ENCODE results near the gene FBXL7.

Gene FBXL7

DNA sequence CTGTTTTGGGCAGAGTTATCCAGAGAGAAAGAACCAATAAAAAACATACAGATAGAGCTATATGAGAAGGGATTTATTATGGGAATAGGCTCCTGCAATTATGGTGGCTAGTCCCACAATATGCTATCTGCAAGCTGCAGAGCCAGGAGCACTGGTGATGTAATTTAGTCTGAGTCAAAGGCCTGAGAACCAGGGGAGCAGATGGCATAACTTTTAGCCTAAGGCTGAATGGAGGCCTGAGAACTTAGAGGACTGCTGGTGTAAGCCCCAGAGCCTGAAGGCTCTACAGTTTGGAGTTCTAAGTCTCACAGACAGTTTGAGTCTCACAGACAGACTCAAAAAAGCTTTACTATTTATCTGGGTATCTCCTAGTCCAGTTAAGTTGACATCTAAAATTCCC, 263.8 kb downstream of the FBXL7 start:
- H3K27ac ChIP-seq: no peak overlapping the region
- TF ChIP-seq CTCF (conservative IDR thresholded peaks at IDR 0.05): no peak

DNA sequence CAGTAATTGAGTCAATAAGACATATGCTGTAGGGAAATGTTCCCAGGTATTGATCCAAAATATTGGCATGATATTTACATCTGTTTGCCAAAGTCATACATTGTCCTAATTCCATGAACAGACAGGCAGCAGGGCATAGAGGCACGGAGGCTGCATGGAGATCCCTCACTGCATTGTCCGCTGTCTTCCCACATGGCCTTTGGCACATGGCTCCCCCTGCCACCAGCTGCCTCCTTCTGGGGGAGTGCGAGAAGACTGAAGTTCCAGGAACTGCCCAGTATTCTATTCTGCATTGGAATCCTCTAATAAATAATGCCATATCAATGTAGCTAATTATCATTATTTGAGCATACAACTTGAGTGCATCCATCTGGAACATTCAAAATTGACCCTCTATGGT, 269.0 kb downstream of the FBXL7 start:
- no peak for TF ChIP-seq CTCF (conservative IDR thresholded peaks at IDR 0.05)
- no peak overlapping the region for H3K27ac ChIP-seq

- no peak overlapping the region for H3K27ac ChIP-seq
- no peak for TF ChIP-seq CTCF (conservative IDR thresholded peaks at IDR 0.05)
Observed at GRCh38 chr5:15772131-15772530, 272.2 kb downstream of the FBXL7 start.

- no peak overlapping the region for H3K27ac ChIP-seq
- no peak for TF ChIP-seq CTCF (conservative IDR thresholded peaks at IDR 0.05)
Observed at GRCh38 chr5:15774632-15775031, 274.7 kb downstream of the FBXL7 start.

DNA sequence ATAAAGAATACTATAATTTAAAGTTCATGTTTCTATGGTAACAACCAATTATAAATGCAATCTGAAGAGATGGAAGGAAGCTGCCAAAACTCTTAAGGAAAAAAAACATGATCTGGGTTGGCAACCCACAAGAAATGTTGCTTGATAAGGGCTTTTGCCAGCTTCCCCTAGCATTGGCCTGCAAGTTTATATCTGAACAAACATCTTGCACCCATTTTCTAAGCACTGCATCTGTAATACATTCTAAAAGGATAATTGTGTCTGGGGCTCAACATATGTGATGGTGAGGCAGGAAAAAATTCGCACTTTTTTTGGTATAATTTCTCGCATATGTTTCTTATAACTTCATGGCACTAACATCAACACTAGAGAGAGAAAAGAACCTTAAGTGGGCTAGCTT, 276.4 kb downstream of the FBXL7 start:
- H3K27ac ChIP-seq: no peak overlapping the region
- TF ChIP-seq CTCF (conservative IDR thresholded peaks at IDR 0.05): no peak

DNA sequence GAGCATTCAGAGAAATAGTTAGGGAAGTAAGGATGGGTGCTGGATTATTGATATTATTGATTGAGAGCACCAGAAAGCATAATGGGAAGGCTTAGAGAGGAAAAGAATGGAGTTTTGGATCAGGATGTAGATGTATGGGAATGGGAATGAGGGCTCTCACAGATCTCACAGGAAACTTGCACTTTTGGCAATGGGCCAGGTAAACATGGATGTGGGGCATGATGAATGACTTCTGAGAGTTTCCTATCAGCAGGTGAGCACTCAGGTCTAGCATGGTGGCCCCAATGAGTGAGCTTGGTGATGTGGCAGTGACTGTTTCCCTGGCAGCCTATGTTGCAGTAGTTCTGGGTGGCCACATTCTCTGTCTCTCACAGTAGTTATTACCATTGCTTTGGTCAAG, 283.8 kb downstream of the FBXL7 start:
- TF ChIP-seq CTCF (conservative IDR thresholded peaks at IDR 0.05): no peak
- H3K27ac ChIP-seq: no peak overlapping the region

- TF ChIP-seq CTCF (conservative IDR thresholded peaks at IDR 0.05): no peak
- H3K27ac ChIP-seq: no peak overlapping the region
Observed at GRCh38 chr5:15785531-15785981, 285.6 kb downstream of the FBXL7 start.

DNA sequence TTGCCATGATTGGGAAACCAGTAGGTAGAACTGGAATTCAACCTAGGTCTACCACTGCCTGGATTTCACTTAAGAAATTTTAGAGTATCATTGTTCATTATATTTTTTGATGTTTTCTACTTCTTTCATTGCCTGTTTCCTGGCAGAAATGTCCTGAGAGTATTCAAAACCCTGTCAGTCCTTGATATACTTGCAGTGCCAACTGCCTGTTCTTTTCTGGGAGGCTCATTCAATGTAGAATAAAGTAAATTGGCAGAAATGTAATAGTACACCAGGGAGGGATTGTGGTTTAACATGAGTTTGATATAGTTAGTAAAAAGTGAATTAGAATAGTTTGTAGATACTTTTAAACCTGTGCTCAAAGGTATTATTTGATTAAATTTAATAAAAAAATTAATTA, 286.3 kb downstream of the FBXL7 start:
- no peak overlapping the region for H3K27ac ChIP-seq
- TF ChIP-seq CTCF (conservative IDR thresholded peaks at IDR 0.05): no peak
